ENCODE measurements around the gene SH2B3. TPM values are rescaled to one million over a fixed set of nuclear protein-coding genes. Genes with fewer than 3 reads are reported as not detected.

Gene SH2B3
- total RNA-seq, 1 donor from 2014 or later: 47.1 TPM

DNA sequence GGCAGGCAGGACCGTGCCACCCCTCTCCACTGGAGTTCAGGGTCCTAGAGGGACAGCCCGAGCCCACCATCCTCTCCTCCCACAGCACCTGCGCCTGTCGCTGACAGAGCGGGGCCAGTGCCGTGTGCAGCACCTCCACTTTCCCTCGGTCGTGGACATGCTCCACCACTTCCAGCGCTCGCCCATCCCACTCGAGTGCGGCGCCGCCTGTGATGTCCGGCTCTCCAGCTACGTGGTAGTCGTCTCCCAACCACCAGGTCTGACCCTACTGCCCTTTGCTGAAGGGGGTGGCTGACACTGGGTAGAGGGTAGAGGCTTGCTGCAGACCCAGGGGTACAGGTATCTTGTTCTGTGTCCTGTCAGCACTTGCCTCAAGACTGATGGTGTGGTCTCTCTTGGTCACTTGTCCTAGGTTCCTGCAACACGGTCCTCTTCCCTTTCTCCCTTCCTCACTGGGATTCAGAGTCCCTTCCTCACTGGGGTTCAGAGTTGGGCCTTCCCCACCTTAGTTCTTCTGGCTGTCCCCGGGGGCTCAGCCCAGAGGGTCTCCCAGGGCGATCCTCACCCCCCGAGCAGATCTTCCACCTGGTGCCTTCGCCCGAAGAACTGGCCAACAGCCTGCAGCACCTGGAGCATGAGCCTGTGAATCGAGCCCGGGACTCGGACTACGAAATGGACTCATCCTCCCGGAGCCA, 42.0 kb downstream of the SH2B3 start:
- peaks cover 86% of the 10 kb centered on the region for H3K36me3 ChIP-seq
- no peaks in the 10 kb centered on the region for H3K9me3 ChIP-seq
- intact Hi-C loops (cut with DNase I): no loop called here
- no peak overlapping the region for H3K4me3 ChIP-seq
- H3K4me1 ChIP-seq: peaks cover 65% of the 10 kb centered on the region
- DNase-seq (no peak), ATAC-seq (no peak)
- TF ChIP-seq, protein P1, sequence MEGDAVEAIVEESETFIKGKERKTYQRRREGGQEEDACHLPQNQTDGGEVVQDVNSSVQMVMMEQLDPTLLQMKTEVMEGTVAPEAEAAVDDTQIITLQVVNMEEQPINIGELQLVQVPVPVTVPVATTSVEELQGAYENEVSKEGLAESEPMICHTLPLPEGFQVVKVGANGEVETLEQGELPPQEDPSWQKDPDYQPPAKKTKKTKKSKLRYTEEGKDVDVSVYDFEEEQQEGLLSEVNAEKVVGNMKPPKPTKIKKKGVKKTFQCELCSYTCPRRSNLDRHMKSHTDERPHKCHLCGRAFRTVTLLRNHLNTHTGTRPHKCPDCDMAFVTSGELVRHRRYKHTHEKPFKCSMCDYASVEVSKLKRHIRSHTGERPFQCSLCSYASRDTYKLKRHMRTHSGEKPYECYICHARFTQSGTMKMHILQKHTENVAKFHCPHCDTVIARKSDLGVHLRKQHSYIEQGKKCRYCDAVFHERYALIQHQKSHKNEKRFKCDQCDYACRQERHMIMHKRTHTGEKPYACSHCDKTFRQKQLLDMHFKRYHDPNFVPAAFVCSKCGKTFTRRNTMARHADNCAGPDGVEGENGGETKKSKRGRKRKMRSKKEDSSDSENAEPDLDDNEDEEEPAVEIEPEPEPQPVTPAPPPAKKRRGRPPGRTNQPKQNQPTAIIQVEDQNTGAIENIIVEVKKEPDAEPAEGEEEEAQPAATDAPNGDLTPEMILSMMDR (IDR thresholded peaks at IDR 0.05): no peak
- peak overlapping the region; percentile 1 for H3K27ac ChIP-seq
- H3K27me3 ChIP-seq: no peaks in the 10 kb centered on the region

DNA sequence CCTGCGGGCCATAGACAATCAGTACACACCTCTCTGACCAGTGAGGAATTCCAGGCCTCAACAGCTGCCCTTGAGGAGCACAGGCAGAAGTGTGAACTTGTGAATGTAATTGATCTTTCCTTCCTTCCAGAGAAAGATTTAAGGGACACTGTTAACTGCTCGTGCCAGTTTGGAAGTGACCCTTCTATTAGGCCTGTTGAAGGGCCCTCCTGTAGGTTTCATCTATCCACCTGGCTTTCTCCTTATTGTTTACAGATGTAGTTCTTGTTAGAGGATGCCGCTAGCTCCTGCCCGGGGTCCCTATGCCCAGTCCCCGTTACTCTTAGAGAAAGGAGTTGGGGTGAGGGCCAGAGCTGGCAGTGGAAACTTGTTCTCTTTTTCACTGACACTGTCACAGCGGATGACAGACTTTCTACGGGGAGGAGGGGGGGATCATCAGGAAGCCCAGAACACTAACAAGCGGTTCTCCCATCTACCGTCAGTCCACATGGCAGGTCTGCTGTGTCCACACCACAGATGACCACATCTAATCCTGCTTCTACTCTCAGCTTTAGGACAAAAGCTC, 42.6 kb downstream of the SH2B3 start:
- TF ChIP-seq, protein P1 (IDR thresholded peaks at IDR 0.05): no peak
- Histone ChIP-seq H3K27ac (peak overlapping the region; percentile 1), H3K4me1 (peaks cover 59% of the 10 kb centered on the region), H3K4me3 (no peak overlapping the region), H3K27me3 (no peaks in the 10 kb centered on the region), H3K36me3 (peaks cover 89% of the 10 kb centered on the region), H3K9me3 (no peaks in the 10 kb centered on the region)
- intact Hi-C loops (cut with DNase I): no loop called here
- ATAC-seq: no peak
- no peak for DNase-seq

DNA sequence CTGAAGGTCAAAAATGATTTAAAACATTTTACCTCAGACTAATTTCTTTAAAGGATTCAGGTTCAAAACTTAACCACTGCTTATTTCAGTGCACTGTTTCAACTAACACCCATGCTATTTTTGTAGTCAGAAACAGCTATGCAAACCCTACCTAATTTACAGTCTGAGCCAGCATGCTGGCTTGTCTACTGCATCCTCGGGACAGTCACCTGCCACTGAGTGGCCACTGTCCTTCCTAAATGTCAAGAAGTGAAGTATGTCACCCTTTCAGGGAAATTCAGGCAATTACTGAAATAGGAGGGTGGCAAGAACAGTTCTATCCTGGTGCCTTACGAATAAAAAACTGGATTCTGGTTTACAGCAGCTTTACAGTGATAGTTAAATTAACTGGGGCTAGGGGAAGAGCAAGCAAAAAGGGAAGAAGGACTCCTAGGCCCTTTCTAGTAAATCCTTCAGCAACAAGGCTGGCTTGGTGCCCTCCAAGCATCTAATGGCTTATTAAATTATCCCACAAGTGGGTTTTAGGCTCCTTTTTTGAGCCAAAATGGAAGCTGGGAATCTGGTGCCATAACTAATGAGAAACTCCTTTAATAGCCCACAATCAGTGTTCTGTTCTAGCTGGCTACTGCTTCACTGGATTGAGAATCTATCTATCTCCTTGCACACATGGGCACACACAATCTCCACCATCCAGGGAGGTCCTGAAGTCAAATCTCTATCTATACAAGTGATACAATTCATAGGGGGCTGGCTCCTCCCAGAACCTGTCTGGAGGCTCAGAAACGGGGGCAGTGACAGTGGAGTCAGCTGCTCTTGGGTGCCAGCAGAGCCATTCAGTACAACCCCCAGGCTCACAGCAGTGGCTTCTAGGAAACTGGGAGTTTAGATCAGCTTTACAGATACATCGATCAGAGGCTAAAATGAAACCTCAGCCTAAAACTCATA, 43.4 kb downstream of the SH2B3 start:
- H3K4me3 ChIP-seq: no peak overlapping the region
- no peaks in the 10 kb centered on the region for H3K27me3 ChIP-seq
- no peak for DNase-seq
- no peak for ATAC-seq
- H3K4me1 ChIP-seq: peaks cover 51% of the 10 kb centered on the region
- TF ChIP-seq, protein P1 (IDR thresholded peaks at IDR 0.05): no peak
- peak overlapping the region; percentile 1 for H3K27ac ChIP-seq
- intact Hi-C loops (cut with DNase I): no loop called here
- no peaks in the 10 kb centered on the region for H3K9me3 ChIP-seq
- H3K36me3 ChIP-seq: peaks cover 94% of the 10 kb centered on the region

DNA sequence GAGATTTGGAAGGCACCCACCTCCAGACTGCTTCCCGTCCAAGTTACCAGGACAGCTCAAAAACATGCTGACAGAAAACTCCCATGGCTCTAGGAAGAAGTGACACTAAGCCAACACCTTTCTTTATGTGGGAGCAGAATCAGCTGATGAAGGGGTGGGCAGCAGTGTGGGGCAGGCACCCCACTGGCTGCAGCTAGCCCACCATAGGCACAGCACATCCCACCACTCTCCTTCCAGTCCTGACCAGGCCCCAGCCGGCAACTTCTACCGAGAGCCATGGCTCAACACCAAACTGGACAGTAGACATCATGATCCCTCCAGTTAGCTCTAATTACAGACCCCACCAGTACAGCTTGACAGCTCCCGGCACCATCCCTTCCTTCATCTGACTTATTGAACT, 45.0 kb downstream of the SH2B3 start:
- intact Hi-C loops (cut with DNase I): loop anchor here (5.0 kb wide), 1 partner anchor 48 kb away; no protein-coding TSS in a partner anchor
- TF ChIP-seq, protein P1 (IDR thresholded peaks at IDR 0.05): no peak
- Histone ChIP-seq H3K4me3 (no peak overlapping the region), H3K4me1 (peaks cover 36% of the 10 kb centered on the region), H3K36me3 (peaks cover 94% of the 10 kb centered on the region), H3K27me3 (no peaks in the 10 kb centered on the region), H3K9me3 (no peaks in the 10 kb centered on the region), H3K27ac (no peak overlapping the region)
- ATAC-seq: no peak
- no peak for DNase-seq

DNA sequence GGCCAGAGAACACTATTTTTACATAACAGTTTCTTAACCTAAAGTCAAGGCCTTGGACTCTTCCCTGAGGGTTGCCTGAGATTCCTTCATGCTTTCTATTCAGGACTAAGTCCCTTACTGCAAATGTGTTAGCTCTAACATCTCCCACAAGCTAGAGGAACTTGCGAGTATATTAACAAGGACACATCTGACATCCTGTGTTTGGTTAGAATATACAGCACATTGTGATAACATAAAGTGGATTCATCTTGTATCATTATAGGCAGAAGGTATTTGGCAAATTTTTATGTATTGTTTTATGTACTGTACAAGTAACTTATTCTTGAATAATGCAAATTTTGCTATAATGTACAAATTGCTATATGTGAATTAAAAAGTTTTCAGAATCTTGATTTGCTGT, 45.5 kb downstream of the SH2B3 start:
- intact Hi-C loops (cut with DNase I): loop anchor here (5.0 kb wide), 1 partner anchor 49 kb away; no protein-coding TSS in a partner anchor
- H3K9me3 ChIP-seq: no peaks in the 10 kb centered on the region
- no peaks in the 10 kb centered on the region for H3K27me3 ChIP-seq
- TF ChIP-seq, protein P1 (IDR thresholded peaks at IDR 0.05): no peak
- no peak overlapping the region for H3K27ac ChIP-seq
- DNase-seq (no peak), ATAC-seq (no peak)
- peaks cover 98% of the 10 kb centered on the region for H3K36me3 ChIP-seq
- H3K4me3 ChIP-seq: no peak overlapping the region
- H3K4me1 ChIP-seq: peaks cover 31% of the 10 kb centered on the region

All from upper lobe of right lung (tissue), 1 donor.